DOHH2 (cell line): ENCODE data around the gene FLACC1.
"Not testable (repeated sequence)": the region's sequence is repeated elsewhere in the genome, so short reads cannot be mapped to it uniquely, and the experiment has no call there.

ENCODE experiments used
- H3F3A ChIP-seq: fragments of 200-600 bp; sonication (generic), shearing (Covaris generic); 2 replicates; pipeline ENCODE4 v1.6.0; 2016; ENCODE audit warnings: antibody characterized with exemption, mild to moderate bottlenecking; ENCODE audit not compliant: control insufficient read depth, insufficient read depth
- H3K27ac ChIP-seq: fragments of 200-600 bp; sonication (generic); 2 replicates; pipeline ENCODE4 v1.5.1; 2014; ENCODE audit warnings: low read depth, mild to moderate bottlenecking, low read length, moderate library complexity
- H3K27me3 ChIP-seq: fragments of 200-600 bp; sonication (generic); 2 replicates; pipeline ENCODE4 v1.6.1; 2014; ENCODE audit warnings: mild to moderate bottlenecking, low read length, mixed read lengths; ENCODE audit not compliant: control insufficient read depth
- H3K36me3 ChIP-seq: fragments of 200-600 bp; sonication (generic); 2 replicates; pipeline ENCODE4 v1.6.1; 2014; ENCODE audit warnings: mild to moderate bottlenecking, low read length, moderate library complexity, mixed read lengths; ENCODE audit not compliant: control insufficient read depth
- H3K4me1 ChIP-seq: fragments of 200-600 bp; sonication (generic); 2 replicates; pipeline ENCODE4 v1.6.1; 2014; ENCODE audit warnings: mild to moderate bottlenecking, low read length, mixed read lengths; ENCODE audit not compliant: control insufficient read depth
- H3K4me2 ChIP-seq: fragments of 200-600 bp; sonication (generic); 2 replicates; pipeline ENCODE4 v1.6.0; 2014; ENCODE audit warnings: mild to moderate bottlenecking, low read length, moderate library complexity
- H3K4me3 ChIP-seq: fragments of 200-600 bp; sonication (generic); 2 replicates; pipeline ENCODE4 v1.5.1; 2014; ENCODE audit warnings: mild to moderate bottlenecking, low read length, mixed read lengths
- H3K79me2 ChIP-seq: fragments of 200-600 bp; sonication (generic); 2 replicates; pipeline ENCODE4 v1.6.1; 2014; ENCODE audit warnings: mild to moderate bottlenecking, low read length, mixed read lengths; ENCODE audit not compliant: control insufficient read depth
- H3K9me2 ChIP-seq: fragments of 200-600 bp; sonication (generic); replicated peaks from 2 replicates; pipeline ENCODE4 v1.6.1; 2014; ENCODE audit warnings: mild to moderate bottlenecking, low read length, mixed read lengths; ENCODE audit not compliant: control insufficient read depth
- H3K9me3 ChIP-seq: fragments of 200-600 bp; sonication (generic); 2 replicates; pipeline ENCODE4 v1.6.1; 2014; ENCODE audit warnings: antibody characterized with exemption, low read length, mixed read lengths; ENCODE audit not compliant: control insufficient read depth, insufficient read depth
- H4K20me1 ChIP-seq: fragments of 200-600 bp; sonication (generic); 2 replicates; pipeline ENCODE4 v1.6.0; 2014; ENCODE audit warnings: low read depth, mild to moderate bottlenecking, antibody characterized with exemption, low read length, moderate library complexity; ENCODE audit not compliant: control insufficient read depth, insufficient read depth
- EZH2phosphoT487 ChIP-seq: fragments of 200-600 bp; sonication (generic); IDR thresholded peaks from 2 replicates; pipeline ENCODE4 v1.6.1; 2017; ENCODE audit warnings: borderline replicate concordance, mild to moderate bottlenecking, antibody characterized with exemption, low read length, moderate library complexity, mixed read lengths
- TF ChIP-seq, protein P1 (sequence below): fragments of 200-600 bp; sonication (generic); IDR thresholded peaks from one replicate; pipeline ENCODE4 v1.5.1; 2014; ENCODE audit warnings: antibody characterized with exemption, mild to moderate bottlenecking, low read depth, low read length; ENCODE audit not compliant: poor library complexity, severe bottlenecking

FLACC1 gene

GRCh38 chr2:201308914-201309313 is 48.2 kb downstream of the FLACC1 start:
- H3K9me2 ChIP-seq = no peaks in the 10 kb centered on the region
- TF ChIP-seq, protein P1, sequence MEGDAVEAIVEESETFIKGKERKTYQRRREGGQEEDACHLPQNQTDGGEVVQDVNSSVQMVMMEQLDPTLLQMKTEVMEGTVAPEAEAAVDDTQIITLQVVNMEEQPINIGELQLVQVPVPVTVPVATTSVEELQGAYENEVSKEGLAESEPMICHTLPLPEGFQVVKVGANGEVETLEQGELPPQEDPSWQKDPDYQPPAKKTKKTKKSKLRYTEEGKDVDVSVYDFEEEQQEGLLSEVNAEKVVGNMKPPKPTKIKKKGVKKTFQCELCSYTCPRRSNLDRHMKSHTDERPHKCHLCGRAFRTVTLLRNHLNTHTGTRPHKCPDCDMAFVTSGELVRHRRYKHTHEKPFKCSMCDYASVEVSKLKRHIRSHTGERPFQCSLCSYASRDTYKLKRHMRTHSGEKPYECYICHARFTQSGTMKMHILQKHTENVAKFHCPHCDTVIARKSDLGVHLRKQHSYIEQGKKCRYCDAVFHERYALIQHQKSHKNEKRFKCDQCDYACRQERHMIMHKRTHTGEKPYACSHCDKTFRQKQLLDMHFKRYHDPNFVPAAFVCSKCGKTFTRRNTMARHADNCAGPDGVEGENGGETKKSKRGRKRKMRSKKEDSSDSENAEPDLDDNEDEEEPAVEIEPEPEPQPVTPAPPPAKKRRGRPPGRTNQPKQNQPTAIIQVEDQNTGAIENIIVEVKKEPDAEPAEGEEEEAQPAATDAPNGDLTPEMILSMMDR = no peak
- TF ChIP-seq EZH2phosphoT487 = no peak
- no peaks in the 10 kb centered on the region for H3K9me3 ChIP-seq
- no peaks in the 10 kb centered on the region for H3K79me2 ChIP-seq
- no peaks in the 10 kb centered on the region for H4K20me1 ChIP-seq
- H3K4me2 ChIP-seq = no peak overlapping the region
- no peak overlapping the region for H3K4me3 ChIP-seq
- H3K4me1 ChIP-seq = no peaks in the 10 kb centered on the region
- H3K27ac ChIP-seq = no peak overlapping the region
- no peaks in the 10 kb centered on the region; the same call in 1 of the 2 replicates for H3K27me3 ChIP-seq
- no peaks in the 10 kb centered on the region for H3F3A ChIP-seq
- no peaks in the 10 kb centered on the region for H3K36me3 ChIP-seq

DNA sequence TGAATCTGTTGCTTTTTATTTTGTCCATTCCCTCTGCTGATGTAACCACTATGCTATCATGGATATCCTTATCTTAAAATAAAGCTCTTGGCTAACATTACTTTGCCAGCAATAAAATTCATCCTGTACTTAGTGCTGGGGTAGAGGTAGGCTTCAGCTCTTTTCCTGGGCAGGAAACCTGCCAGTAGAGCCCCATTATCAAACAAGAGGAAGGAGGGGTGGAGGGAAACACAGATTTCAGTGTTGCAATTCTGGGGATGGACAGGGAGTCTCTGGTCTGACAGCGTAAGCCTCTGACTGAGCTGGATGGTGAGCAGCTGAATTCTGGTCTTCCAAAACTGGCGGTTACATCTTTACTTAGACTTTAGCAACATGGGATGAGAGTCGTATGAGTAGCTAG is 49.3 kb downstream of the FLACC1 start:
- H3K9me3 ChIP-seq = no peaks in the 10 kb centered on the region
- H3K27ac ChIP-seq = no peak overlapping the region
- no peaks in the 10 kb centered on the region for H3K27me3 ChIP-seq
- no peak overlapping the region for H3K4me2 ChIP-seq
- H4K20me1 ChIP-seq = no peaks in the 10 kb centered on the region
- TF ChIP-seq, protein P1 = no peak
- TF ChIP-seq EZH2phosphoT487 = no peak
- H3K4me3 ChIP-seq = no peak overlapping the region
- H3K9me2 ChIP-seq = no peaks in the 10 kb centered on the region
- H3K4me1 ChIP-seq = no peaks in the 10 kb centered on the region
- H3K79me2 ChIP-seq = no peaks in the 10 kb centered on the region
- H3F3A ChIP-seq = no peaks in the 10 kb centered on the region
- no peaks in the 10 kb centered on the region for H3K36me3 ChIP-seq

- not testable (repeated sequence) for H3K79me2 ChIP-seq, H3K27me3 ChIP-seq, H3K9me2 ChIP-seq, H3K27ac ChIP-seq, H3K9me3 ChIP-seq, H3F3A ChIP-seq, H3K36me3 ChIP-seq, H3K4me3 ChIP-seq, H4K20me1 ChIP-seq, H3K4me2 ChIP-seq, H3K4me1 ChIP-seq
Observed at GRCh38 chr2:201299929-201300328, 57.2 kb downstream of the FLACC1 start.

DNA sequence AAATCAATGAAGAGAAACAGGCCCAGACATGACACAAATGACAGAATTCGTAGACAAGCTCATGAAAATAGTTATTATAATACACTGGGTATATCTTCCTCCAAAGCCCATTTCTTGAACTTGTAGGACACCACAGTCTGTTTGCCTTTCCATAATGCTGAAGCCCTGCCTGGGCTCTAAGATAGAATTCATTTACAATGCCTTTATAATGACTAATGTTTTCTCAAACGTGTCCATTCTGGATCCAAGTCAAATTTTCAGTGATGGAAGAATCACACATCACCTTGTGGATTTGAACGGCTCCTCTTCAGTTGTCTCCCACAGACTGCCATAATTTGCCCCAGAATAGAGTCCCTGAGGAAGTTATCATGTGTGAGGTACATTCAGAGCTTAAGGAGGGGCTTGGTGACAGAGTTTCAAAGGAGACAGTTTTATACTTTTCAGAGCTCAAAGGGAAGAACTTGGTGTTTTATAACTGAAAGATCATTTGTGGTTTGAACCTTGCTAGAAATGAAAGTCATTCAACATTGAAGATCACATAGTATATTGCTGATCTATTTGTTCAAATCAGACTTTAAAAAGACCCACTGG is 58.6 kb downstream of the FLACC1 start:
- no peaks in the 10 kb centered on the region for H3K79me2 ChIP-seq
- H3K9me3 ChIP-seq = no peaks in the 10 kb centered on the region
- no peak overlapping the region for H3K4me2 ChIP-seq
- no peaks in the 10 kb centered on the region for H3K27me3 ChIP-seq
- no peak overlapping the region for H3K4me3 ChIP-seq
- no peaks in the 10 kb centered on the region for H3F3A ChIP-seq
- H3K4me1 ChIP-seq = no peaks in the 10 kb centered on the region
- no peak for TF ChIP-seq EZH2phosphoT487
- TF ChIP-seq, protein P1 = no peak
- no peaks in the 10 kb centered on the region for H3K36me3 ChIP-seq
- no peaks in the 10 kb centered on the region for H3K9me2 ChIP-seq
- no peak overlapping the region for H3K27ac ChIP-seq
- no peaks in the 10 kb centered on the region for H4K20me1 ChIP-seq

GRCh38 chr2:201290457-201291148 is 66.5 kb downstream of the FLACC1 start:
- not testable (repeated sequence) for H3K4me1 ChIP-seq, H3K4me3 ChIP-seq, H3K27ac ChIP-seq, H3K9me2 ChIP-seq, H4K20me1 ChIP-seq, H3K9me3 ChIP-seq, H3K79me2 ChIP-seq, H3K4me2 ChIP-seq, H3F3A ChIP-seq, H3K27me3 ChIP-seq
- H3K36me3 ChIP-seq = peaks cover 41% of the 10 kb centered on the region
